HL-60 (cell line): ENCODE measurements around the gene PCSK4.

ENCODE experiments used
- CTCF ChIP-seq: IDR thresholded peaks from one replicate; pipeline ENCODE4 v1.5.1; 2011; ENCODE audit warnings: low read length, control low read depth, inconsistent platforms; ENCODE audit not compliant: insufficient read depth
- POLR2AphosphoS5 ChIP-seq: IDR thresholded peaks from 2 replicates; pipeline ENCODE4 v1.6.1; 2012; ENCODE audit warnings: low read depth
- REST ChIP-seq: IDR thresholded peaks from 2 replicates; pipeline ENCODE4 v1.6.1; 2012; ENCODE audit warnings: low read depth; ENCODE audit not compliant: insufficient replicate concordance
- SPI1 ChIP-seq: IDR thresholded peaks from 2 replicates; pipeline ENCODE4 v1.6.1; 2012; ENCODE audit warnings: low read depth, mild to moderate bottlenecking, borderline replicate concordance

GRCh38 chr19:1467490-1468273 is 22.5 kb downstream of the PCSK4 start:
- TF ChIP-seq CTCF (no peak), POLR2AphosphoS5 (no peak), SPI1 (no peak), REST (no peak)
